Measurements from ENCODE around the gene QRFP. TPM values are rescaled to one million over a fixed set of nuclear protein-coding genes. Genes with fewer than 3 reads are reported as not detected.

The QRFP gene
- total RNA-seq, 6 experiments from 2014 or later = not detected

DNA sequence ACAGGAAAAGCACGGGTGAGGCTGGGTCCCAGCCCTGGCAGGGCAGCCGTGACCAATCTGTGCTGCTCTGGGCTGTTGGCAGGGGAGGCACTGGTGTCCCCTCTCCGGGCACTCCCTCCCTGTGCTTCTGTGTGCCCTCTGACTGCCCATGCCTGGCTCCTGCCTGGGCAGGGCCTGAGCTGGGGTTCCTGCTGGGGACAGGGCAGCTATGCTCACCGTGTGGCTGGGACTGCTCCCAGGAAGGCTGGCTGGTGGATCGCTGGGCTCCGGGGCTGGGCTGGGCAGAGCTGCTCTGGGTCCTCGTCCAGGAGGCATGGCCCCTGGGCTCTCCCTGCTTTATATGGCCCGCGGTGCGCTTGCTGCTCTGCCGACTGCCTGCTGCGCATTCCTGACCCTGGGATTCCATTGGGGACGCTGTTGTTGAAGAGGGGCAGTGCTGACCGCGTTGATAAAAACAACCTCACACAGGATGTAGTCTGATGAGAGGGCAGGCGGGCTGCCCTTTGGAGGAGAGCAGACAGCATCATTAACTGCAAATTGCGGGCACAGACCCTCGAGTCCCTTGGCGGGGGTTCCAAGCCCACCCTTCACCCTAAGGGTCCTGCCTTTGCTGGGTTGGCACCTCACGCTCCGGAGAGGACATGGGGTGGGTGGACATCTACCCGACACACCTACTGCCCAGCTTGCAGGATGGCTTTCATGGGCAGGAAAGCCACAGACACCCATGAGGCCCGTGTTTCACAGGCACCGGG is 955 bp downstream of the QRFP start:
- DNase-seq = no peak
- Mint-ChIP-seq H3K27me3 (ENCODE audit: insufficient read depth) (peaks cover 15% of the 10 kb centered on the region), H3K36me3 (ENCODE audit: low read depth) (no peaks in the 10 kb centered on the region), H3K4me3 (no peak overlapping the region), H3K27ac (no peak overlapping the region), H3K4me1 (ENCODE audit: low read depth) (no peaks in the 10 kb centered on the region; the same call in 1 of the 2 replicates), H3K9me3 (no peaks in the 10 kb centered on the region)
- TF ChIP-seq, protein P1, sequence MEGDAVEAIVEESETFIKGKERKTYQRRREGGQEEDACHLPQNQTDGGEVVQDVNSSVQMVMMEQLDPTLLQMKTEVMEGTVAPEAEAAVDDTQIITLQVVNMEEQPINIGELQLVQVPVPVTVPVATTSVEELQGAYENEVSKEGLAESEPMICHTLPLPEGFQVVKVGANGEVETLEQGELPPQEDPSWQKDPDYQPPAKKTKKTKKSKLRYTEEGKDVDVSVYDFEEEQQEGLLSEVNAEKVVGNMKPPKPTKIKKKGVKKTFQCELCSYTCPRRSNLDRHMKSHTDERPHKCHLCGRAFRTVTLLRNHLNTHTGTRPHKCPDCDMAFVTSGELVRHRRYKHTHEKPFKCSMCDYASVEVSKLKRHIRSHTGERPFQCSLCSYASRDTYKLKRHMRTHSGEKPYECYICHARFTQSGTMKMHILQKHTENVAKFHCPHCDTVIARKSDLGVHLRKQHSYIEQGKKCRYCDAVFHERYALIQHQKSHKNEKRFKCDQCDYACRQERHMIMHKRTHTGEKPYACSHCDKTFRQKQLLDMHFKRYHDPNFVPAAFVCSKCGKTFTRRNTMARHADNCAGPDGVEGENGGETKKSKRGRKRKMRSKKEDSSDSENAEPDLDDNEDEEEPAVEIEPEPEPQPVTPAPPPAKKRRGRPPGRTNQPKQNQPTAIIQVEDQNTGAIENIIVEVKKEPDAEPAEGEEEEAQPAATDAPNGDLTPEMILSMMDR (IDR thresholded peaks at IDR 0.05) = no peak

DNA sequence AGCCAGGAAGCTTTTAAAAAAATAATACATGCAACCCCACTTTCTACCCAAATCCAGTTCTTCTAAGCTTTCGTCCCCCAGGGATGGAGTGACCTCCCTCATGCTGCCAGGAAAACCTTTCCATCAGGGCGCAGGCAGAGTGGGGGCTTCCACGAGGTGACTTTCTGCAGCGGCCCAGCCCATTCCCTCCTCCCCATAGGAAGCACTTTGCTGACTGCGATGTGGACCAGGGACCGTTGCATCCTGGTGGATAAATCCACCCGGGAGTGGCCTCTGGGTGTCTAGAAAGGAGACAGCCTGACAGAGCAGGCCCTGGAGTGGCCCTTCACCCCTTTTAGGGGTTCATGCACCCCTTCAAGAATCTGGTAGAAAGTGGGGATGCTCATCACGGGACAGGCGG is 1.6 kb downstream of the QRFP start:
- H3K27me3 Mint-ChIP-seq (ENCODE audit: insufficient read depth) = peaks cover 15% of the 10 kb centered on the region
- no peaks in the 10 kb centered on the region for H3K36me3 Mint-ChIP-seq (ENCODE audit: low read depth)
- no peak for DNase-seq
- no peaks in the 10 kb centered on the region for H3K9me3 Mint-ChIP-seq
- TF ChIP-seq, protein P1 (IDR thresholded peaks at IDR 0.05) = no peak
- no peak overlapping the region; the same call in 1 of the 2 replicates for H3K27ac Mint-ChIP-seq
- no peaks in the 10 kb centered on the region; the same call in 1 of the 2 replicates for H3K4me1 Mint-ChIP-seq (ENCODE audit: low read depth)
- H3K4me3 Mint-ChIP-seq = no peak overlapping the region

DNA sequence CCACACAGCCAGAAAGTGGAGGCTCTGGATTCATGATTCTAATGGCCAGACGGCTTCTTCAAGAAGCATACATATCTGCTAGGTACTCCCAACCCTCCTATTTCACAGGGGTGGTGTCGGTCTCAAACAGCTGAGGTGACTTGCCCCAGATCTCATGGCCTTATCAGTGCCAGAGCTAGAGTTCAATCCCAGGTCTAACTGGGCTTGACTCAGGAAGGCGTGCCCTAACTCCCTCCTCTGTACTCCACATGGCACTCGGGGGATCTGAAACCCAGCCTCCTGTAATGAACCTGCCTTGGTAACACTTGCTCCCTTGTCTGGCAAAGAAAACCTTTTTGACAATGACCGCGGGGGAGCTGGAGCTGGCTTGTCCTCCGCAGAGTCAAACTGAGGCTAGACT is 2.1 kb downstream of the QRFP start:
- H3K4me1 Mint-ChIP-seq (ENCODE audit: low read depth) = no peaks in the 10 kb centered on the region; the same call in 1 of the 2 replicates
- H3K9me3 Mint-ChIP-seq = no peaks in the 10 kb centered on the region
- no peak overlapping the region for H3K4me3 Mint-ChIP-seq
- TF ChIP-seq, protein P1 (IDR thresholded peaks at IDR 0.05) = no peak
- peaks cover 15% of the 10 kb centered on the region for H3K27me3 Mint-ChIP-seq (ENCODE audit: insufficient read depth)
- DNase-seq = no peak
- H3K27ac Mint-ChIP-seq = no peak overlapping the region; the same call in 1 of the 2 replicates
- H3K36me3 Mint-ChIP-seq (ENCODE audit: low read depth) = no peaks in the 10 kb centered on the region

DNA sequence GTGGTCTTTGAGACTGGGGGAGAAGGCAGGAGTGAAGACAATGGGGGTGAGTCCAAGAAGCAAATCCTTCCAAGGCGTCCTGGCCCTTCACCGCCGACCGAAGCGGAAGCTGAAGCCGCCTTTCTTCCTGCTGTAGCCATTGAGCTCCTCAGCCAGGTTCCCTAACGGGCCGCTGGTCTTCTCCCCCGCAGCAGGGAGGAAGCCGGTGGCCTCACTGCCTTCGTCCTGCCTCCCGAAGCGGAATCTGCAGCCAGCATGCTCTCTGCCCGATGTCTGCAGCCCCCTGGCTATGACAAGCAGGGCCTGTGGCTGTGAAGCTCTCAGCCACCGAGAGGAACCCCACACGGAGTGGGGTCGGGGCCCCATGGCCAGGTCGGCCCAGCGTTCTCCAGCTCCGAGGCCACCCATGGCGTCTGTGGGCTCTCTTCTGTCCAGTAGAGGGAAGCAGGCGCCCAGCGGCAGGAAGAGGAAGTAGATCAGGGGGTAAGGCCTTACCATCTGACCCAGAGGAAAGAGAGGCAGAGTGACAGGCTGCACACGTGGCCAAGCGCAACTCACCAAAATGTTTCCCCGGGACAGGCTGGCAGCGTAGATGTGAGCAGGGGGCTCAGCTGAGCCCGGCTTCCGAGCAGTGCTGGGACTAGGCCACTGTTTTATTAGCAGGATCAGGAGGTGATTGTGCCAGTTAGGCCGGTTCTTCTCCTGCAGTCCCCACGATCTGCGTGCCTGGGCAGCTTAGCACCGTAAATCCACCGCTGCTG is 3.1 kb downstream of the QRFP start:
- H3K9me3 Mint-ChIP-seq = no peaks in the 10 kb centered on the region
- no peaks in the 10 kb centered on the region; the same call in 1 of the 2 replicates for H3K4me1 Mint-ChIP-seq (ENCODE audit: low read depth)
- H3K36me3 Mint-ChIP-seq (ENCODE audit: low read depth) = no peaks in the 10 kb centered on the region
- H3K27me3 Mint-ChIP-seq (ENCODE audit: insufficient read depth) = peaks cover 15% of the 10 kb centered on the region
- no peak overlapping the region for H3K4me3 Mint-ChIP-seq
- DNase-seq = no peak
- no peak overlapping the region for H3K27ac Mint-ChIP-seq
- TF ChIP-seq, protein P1 (IDR thresholded peaks at IDR 0.05) = no peak

DNA sequence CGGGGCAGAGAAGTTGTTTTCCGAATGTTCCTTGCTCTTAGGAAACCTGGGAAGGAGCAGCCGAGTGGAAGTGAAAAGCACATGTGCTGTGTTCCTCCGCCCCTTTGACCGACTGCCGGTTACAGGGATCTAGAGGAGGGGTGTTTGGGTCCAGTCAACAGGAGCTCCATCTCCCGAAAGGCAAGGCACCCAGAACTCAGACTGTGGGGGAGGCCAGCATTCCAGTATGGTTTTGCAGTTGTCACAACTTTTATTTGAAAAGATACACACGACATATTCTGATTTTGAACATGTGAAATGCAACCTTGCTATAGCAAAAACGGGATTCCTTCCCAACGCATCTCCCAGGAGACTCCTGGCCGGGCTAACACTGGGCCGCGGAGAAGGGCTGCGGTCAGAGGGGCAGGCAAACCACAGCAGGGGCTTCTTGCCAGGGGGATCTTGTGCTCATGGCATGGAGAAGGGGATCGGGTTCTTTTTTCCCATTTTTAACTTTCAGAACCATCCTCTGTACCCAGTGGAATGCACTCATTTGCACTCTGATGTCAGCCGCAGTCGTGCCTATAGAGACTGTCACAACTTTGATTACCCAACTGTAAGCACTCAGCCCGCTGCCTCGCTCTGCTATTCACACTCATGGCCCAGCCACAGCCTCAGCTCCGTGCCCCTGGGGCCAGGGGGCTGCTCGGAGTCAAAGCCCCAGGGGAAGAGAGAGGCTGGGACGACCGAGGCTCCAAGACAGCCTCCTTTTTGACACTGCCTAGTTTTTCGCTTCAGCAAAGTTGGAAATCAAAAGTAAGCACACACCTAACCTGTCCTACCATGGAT is 3.9 kb downstream of the QRFP start:
- H3K36me3 Mint-ChIP-seq (ENCODE audit: low read depth) = 0 out of 2 replicates have a peak, but pooled peaks cover under 1% of the 10 kb centered on the region
- DNase-seq = no peak
- no peak overlapping the region for H3K27ac Mint-ChIP-seq
- TF ChIP-seq, protein P1 (IDR thresholded peaks at IDR 0.05) = no peak
- H3K9me3 Mint-ChIP-seq = no peaks in the 10 kb centered on the region
- no peak overlapping the region for H3K4me3 Mint-ChIP-seq
- H3K4me1 Mint-ChIP-seq (ENCODE audit: low read depth) = no peaks in the 10 kb centered on the region; the same call in 1 of the 2 replicates
- H3K27me3 Mint-ChIP-seq (ENCODE audit: insufficient read depth) = peaks cover 15% of the 10 kb centered on the region
